GM21825 (cell line): ENCODE data around the gene IMMP2L.

ENCODE experiments used
- ATAC-seq: cut with Tn5 transposase; IDR thresholded peaks from one replicate; pipeline ENCODE4 v1.9.1; 2021; ENCODE audit warnings: mild to moderate bottlenecking, moderate library complexity; ENCODE audit not compliant: unreplicated experiment

Gene IMMP2L

GRCh38 chr7:111560773-111561653 is 1.3 kb downstream of the IMMP2L start:
- ATAC-seq = no peak

- peak; percentile 71 for ATAC-seq
Observed at GRCh38 chr7:111558991-111559390, 3.3 kb downstream of the IMMP2L start.

- ATAC-seq = no peak
Observed at GRCh38 chr7:111556977-111557376, 5.3 kb downstream of the IMMP2L start.

- ATAC-seq = no peak
Observed at GRCh38 chr7:111554086-111554485, 8.2 kb downstream of the IMMP2L start.

- no peak for ATAC-seq
Observed at GRCh38 chr7:111541067-111541466, 21.2 kb downstream of the IMMP2L start.

GRCh38 chr7:111540199-111540815 is 22.0 kb downstream of the IMMP2L start:
- no peak for ATAC-seq

GRCh38 chr7:111537134-111537533 is 25.2 kb downstream of the IMMP2L start:
- ATAC-seq = no peak

- ATAC-seq = no peak
Observed at GRCh38 chr7:111535142-111535870, 27.0 kb downstream of the IMMP2L start.

GRCh38 chr7:111532625-111533024 is 29.7 kb downstream of the IMMP2L start:
- ATAC-seq = no peak

- ATAC-seq = no peak
Observed at GRCh38 chr7:111531993-111532392, 30.3 kb downstream of the IMMP2L start.

GRCh38 chr7:111530356-111530668 is 32.0 kb downstream of the IMMP2L start:
- ATAC-seq = no peak

- ATAC-seq = no peak
Observed at GRCh38 chr7:111529507-111530355, 32.6 kb downstream of the IMMP2L start.

GRCh38 chr7:111528331-111528730 is 34.0 kb downstream of the IMMP2L start:
- peak; percentile 64 for ATAC-seq

GRCh38 chr7:111527545-111527944 is 34.7 kb downstream of the IMMP2L start:
- ATAC-seq = peak; percentile 88

GRCh38 chr7:111525100-111525499 is 37.2 kb downstream of the IMMP2L start:
- no peak for ATAC-seq

- ATAC-seq = no peak
Observed at GRCh38 chr7:111521660-111522059, 40.6 kb downstream of the IMMP2L start.

GRCh38 chr7:111518264-111518663 is 44.0 kb downstream of the IMMP2L start:
- no peak for ATAC-seq

- ATAC-seq = no peak
Observed at GRCh38 chr7:111517549-111517951, 44.7 kb downstream of the IMMP2L start.

- ATAC-seq = no peak
Observed at GRCh38 chr7:111516612-111517011, 45.7 kb downstream of the IMMP2L start.

GRCh38 chr7:111513566-111513965 is 48.7 kb downstream of the IMMP2L start:
- ATAC-seq = no peak

- ATAC-seq = no peak
Observed at GRCh38 chr7:111511845-111512244, 50.4 kb downstream of the IMMP2L start.
